NCI-H2171 (cell line): ENCODE data around the gene AMMECR1.

ENCODE experiments used
- DNase-seq: peaks from one replicate; lab custom pipeline; 2025; lab: John Stamatoyannopoulos, UW

AMMECR1 gene

DNA sequence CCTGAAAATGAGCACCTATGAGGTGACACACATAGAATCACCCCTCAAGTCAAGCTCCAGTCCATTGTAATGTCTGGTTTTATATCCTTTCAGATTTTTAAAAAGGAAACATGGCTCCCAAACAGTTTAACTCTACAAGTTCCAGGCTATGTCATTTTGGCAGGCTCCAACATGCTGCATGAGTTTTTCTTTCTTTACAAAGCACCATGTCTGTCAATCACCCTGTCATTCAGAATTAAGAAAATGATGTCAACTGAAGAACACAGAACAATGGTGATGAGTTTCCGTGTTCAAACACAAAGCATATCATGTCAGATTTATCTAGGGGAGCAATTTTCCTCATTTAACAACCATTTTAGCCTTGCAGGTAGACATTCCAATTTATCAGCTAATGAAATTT is 106.5 kb downstream of the AMMECR1 start:
- no peak for DNase-seq

DNA sequence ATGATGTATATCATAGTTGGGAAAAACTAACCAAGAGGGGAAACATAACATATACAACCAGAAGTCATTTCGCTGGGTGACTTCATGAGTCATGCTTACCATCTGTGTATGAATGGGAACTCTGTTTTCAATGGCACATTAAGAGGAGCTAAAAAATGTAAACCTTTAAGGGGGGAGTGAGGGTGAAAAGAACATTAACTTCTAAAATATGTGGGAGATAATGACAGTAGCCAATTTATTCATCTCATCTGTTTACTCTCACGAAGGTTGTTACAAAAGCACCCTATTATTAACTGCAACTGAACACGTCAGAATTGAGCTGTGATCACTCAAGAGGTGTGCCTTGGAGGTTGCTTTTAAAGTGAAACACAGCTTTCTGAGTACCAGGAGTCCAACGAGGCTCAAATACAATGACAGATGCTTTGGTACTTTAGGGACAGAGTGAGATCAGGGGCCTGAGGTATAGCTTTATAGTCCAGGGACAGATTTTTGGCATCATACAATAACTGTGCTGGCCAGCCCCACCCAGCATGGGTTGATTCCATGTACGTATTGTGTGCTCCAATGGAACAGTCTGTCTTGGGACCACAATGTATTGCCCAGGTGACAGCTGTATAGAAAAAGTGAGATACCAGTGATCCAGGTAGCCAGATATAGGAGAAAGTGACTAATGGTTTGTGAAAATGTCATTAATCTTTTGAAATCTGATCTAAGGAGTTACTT is 107.3 kb downstream of the AMMECR1 start:
- no peak for DNase-seq

DNA sequence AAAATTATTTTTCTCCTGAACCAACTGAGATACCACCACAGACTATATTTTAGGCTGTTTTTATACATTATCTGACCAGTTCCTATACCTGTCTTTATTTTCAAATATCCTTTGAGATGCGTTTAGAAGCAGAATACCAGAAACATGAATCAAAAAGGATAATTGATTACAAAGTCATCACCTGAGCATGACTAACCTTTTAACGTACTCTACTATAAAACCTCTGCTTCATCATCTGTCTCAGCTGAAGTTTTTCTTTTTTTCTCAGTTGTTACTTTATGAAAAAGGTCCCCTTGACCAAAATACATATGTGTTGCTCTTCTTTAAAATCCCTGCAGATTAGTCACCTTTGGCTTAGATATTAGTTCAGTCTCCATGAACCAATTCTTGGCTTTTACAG is 109.8 kb downstream of the AMMECR1 start:
- DNase-seq, result no peak

DNA sequence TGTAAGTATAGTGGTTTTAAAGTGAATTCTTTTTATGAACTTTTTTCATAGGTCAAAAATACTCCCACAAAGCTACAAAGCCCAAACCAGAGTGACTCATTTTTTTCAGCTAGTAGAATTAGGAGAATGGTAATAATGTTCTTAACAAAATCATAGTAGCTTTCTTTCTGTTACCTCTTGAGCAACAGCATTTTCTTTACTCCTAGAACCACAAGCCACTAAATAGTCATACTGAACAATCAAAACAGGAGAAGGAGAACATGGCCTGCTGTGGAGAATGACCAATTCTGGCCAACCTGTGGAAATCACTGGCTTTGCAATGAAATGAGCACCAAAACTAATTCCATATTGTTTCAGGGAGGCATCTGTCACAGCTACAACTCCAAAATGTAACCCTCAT is 112.9 kb downstream of the AMMECR1 start:
- DNase-seq, result no peak

DNA sequence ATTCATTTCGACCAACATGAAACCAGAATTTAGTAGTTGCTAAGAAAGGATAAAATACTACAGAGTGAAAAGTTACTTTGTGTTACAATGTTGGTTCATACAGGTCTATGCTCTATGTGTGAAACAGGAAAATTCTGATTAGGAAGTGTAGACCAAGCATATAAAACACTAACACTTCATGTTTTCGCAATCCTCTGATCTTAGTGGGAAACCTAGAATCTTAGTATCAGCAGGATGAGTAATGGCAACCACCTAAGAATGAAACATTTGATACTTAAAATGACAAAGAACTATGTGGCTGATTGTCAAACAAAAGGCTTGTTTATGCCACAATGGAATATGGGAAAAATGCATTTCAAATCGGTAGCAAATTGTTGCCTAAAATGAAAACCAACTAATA is 116.1 kb downstream of the AMMECR1 start:
- DNase-seq, result no peak

DNA sequence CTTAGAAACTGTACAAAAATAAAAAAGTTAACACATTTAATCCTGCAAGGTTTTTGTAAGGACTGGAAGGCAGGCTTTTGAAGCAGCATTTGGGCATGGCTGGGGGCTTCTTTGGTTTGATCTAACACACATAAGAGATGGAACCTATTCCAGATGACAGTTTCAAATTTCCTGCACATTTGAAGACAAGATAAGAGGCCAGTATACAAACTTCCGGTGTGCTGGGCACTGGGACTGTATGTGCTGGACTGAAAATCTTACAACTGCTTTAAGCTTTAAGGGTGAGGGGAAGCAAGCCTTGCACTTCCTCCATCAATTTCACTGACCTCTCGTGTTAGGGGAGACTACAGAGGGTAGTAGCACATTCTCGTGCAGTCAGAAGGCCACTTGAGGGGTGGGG is 122.9 kb downstream of the AMMECR1 start:
- DNase-seq, result no peak

DNA sequence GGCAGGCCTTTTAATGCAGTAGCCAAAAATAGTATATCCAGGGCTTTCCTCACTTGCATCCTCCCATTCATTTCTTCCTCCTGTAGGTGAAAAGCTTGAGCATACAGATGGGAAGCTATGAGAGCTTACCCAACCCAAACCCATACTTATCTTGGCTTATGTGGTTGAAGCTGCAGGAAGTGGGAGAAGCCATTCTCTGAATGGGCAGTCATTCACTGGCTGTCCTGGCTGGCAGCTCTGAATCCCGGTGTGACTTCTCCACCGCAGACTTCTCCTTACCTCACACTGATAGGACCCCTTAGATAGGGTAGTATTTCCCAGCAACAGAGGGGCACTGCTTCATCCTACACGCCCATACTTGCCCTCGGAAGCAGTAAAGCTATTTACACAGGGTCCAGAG is 125.4 kb downstream of the AMMECR1 start:
- DNase-seq, result no peak

DNA sequence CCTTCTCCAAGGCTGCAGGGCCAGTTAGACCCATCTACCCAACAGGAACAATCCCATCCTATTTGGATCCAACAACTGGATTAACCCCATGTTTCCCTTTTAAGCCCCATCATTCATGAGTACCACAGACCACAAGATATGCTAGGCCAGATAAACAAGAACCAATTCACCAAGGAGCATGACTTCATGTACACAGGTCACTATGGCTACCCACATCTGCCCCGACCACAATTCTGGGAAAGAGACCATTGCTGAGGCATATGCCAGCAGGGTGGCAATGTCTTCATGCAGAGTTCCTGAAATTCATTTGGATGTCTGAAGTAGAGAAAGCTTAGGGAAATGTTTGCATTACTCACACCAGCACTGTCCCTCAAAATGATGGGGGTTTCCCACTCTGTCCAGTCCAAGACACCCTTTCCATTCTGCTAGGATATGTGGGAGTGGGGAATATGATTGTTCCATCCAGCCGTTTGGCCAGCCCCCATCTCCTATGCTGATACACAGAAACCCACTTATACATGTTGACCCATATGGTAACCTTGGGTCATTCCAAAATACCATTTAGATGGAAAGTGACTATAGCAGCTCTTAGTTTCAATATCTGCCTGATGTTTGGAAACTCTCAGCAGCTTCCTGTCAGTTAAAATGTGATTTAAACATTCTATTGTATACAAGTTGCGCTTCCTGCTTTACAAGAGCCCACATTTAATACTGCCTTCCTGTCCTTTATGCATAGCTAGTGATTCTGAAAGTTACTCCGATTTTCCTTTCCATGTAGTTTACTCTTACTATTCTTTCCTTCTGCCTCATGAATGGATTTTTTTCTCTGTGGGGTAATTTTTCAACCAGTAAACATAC is 129.0 kb downstream of the AMMECR1 start:
- no peak for DNase-seq

DNA sequence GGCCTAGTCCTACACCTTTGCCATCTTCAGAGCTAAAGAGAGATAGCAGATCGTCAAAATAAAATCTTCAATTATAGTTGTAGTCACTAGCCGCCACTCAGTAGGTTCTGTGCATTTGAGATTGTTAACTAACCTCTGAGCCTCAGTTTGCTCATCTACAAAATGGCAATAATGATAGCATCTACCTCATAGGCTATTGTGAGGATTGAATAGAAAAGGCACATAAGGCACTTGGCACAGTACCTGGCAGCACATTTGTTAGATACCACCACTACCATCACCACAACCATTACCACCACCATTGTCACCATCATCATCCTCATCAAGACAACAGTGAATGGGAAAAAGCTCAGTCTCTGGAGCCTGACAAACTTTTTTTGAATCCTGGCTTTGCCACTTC is 134.6 kb downstream of the AMMECR1 start:
- no peak for DNase-seq

DNA sequence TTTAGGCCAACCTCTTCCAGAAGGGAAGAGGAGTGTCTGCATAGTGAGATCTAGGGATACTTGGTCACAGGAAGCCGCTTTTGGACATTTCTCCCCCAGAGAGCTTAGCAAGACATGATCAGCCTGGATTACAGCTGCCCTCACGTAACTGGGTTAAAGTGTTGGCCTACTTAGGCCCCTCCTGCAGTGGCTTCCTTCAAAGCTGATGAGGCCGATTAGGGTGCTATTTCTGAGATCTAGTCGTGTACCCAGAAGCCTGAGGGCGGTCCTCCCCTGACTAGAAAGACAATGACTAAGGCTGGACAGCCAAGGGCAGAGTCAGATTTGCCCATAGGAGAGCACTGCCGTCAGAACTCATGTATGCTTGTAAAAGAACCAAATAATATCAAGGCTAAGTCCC is 135.0 kb downstream of the AMMECR1 start:
- DNase-seq, result no peak

DNA sequence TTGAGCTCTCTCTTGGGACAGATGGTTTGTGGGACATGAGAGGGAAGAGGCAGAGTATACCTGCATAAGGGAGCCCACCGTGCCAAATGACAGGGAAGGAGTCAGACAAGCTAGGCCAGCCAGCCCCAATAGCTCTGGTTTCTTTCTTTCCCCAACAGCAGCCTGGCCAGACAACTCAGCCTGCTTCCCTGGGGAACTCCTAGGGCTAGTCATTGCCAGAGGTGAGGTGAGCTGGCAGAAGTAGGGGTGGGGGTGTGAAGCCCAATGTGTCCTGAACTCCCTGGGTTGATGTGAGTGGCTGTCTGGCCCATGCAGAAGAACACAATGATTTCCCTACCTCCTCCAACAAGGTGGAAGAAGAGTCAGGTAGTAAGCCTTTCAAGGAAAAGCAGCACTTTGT is 135.5 kb downstream of the AMMECR1 start:
- DNase-seq, result no peak

DNA sequence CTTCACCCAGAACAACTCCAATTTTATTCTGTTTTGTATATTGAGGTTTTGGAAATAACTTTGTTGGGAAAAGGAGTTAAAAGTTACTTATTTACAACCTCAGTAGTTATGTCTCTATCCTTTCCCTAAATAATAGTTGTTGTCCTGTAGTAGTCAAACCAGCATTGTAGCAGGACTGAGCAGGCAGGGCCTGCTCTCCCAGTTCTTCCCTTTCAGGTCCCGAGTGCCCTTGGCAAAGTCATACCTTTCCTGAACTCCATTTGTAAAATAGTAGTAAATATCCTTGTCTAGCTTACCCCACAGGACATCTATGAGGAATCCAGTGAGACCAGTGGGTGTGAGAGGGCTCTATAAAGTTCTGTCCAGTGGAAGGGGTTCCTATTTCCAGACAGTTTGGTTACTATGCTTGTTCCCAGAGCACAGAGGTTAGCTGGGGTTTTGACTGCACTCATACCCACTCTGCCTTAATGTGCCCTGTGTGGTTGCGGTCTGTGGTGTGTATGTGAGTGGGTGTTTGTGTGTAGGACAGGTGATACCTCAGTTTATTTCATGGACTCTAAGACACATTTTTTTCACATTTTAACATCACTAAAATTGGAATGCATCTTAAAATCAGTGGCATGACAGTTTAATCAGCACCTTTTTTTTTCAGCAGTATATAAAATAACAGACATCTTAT is 136.3 kb downstream of the AMMECR1 start:
- no peak for DNase-seq

DNA sequence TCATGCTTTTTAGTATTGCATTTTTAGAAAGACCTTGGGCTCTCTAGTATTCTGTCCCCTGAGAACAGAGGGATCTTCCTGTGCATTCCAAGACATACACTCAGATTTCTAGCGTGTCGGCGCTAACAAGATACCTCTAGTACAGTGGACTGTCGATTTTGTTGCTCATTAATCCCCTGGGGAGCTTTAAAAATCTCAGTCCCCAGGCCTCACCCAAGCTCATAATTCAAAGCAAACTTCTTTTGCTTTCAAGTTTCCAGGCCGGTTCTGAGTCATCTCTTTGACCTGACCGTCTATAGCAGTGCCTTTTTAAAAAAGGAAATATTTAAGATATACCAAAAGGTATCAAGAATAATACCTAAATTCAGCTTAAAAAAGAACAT is 137.0 kb downstream of the AMMECR1 start:
- DNase-seq, result no peak

DNA sequence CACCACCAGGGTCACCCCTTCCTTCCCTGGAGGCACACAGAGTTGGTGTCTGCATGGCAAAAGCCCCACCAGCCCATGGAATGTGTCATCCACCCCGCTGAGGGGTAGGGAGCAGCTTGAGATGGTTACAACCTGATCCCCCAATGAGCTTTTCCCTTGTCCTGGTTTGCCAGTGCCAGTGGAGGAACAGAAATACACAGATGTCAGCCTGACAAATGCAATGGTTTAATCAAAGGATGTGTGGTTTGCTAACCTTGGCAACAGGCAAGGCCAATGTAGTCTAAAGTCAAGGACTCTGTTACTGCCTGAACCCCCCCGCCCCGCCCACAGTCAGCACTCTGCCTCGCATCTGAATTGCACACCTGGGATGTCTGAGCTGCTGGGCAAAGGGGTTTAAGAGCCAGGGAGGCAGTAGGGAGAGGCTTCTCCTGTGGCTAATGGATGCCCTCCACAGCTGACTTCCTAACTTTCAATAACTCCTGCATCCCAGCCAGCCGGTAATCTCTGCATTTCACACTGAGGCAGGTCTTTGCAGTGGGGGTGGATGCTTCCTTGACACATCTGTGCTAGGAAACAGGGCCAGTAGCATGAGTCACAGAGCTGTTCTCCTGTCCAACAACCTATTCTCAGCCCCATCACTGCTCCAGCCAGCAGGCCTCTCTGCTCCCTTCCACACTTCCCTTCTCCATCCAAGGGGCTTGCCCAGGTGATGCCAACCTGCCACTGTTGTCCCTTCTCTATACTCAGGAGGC is 137.5 kb downstream of the AMMECR1 start:
- DNase-seq, result no peak

DNA sequence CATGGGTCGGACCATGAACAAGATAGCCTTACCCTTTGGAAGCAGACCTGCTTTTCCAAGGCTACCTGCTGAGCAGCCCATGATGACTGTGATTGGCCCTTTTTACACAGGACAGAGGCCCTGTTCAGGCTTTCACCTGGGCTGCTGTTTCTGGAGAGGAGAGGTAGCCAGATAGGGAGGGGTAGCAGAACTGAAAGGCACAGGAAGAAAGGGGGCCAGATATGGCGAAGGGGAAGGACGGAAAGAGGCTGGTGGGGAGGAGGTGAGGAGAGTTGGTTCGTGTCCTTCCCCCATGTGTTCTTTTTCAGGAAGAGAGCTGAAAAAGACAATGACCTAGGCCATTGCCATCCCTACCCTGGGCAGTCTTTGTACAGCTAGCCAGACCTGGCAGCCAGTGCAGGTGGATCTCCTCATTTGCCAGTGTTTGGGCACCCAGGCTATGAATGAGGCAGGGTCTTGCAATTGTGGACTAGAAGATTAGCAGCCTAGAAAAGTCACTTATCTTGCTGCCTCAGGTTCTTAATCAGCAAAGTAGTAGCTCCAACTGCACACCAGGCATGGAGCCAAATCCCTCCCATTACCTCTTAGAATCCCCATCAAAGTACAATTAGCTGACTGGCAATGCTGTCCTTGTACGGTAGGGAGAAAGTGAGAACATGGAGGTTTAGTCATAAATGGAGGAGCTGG is 139.6 kb downstream of the AMMECR1 start:
- no peak for DNase-seq

DNA sequence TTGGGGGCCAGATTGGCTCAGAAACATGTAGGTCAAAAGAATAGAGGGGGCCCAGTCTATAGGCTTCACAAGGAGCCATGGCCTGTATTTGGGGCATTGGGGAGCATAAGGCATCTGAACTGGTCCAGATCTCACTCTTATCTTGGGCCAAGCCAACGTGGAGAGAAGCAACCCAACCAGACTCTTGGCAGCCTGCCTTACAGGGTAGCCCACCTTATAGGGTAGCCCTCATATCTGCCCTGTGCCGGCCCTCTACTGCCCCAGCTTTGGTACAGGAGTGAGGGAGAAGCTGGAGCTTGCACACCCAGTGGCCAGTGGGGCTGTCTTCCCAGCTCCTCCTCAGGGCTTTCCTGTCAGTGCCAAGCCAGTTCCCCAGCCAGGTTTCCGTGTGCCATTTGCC is 142.2 kb downstream of the AMMECR1 start:
- no peak for DNase-seq

DNA sequence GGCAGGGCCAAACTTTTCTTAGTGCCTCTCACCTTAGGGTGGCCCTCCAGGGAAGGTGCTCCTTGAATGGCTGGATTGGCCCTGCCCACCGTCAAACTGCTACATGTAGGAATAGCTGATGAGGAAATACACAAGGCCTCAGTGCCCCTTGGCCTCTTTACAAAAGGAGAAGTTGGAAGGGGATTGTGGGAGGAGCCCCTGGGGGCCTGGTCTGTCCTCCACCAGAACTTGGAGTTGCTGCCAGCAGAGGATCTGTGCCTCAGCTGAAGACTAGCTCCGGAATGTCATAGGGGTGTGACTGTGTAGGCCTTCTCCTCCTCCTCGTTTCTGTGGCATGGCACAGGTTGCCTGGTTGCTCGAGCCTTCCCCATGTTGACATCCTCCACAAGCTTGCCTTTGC is 142.7 kb downstream of the AMMECR1 start:
- no peak for DNase-seq

DNA sequence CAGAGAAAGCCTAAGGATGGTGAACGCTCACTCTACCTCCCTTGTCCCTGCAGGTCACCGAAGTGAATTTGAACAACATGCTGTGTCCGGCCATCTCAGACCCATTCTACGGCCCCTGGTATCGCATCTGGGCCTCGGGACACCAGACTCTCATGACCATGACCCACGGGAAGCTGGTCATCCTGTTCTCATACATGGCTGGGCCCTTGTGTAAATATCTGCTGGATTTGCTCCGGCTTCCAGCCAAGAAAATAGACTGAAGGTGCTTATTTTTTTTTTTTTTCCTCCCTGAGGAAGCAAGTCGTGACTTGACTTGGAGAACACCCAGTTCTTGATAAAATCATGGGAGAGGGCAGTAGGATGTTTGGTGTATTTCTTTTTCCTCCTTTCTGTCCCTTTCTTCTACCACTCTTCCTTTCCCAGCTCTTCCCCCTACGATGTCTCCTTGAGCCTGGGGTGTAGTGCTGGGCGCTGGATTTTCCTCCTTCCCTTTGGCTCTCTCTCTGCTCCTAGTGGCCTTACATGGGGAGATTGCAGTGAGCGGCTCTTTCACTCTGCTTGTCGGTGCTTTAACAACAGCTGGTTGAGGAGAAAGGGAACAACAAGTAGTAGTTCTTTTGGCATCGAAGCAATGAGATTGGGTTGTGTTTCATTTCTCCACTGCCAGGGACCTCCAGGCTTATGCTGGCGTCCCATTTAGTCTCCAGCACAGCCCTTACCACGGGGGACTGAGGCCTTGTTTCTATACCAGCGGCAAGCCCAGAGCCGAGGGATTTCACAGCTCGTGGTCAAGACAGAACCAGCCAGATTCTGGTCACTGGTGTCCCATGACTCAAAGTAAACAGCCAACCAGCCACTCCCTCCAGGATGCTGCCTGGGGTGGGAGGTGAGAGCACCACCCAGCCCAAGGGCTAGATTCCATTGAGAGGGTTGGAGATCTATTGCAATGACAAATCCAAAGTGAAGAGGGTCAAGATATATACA is 144.4 kb downstream of the AMMECR1 start:
- DNase-seq, result no peak

DNA sequence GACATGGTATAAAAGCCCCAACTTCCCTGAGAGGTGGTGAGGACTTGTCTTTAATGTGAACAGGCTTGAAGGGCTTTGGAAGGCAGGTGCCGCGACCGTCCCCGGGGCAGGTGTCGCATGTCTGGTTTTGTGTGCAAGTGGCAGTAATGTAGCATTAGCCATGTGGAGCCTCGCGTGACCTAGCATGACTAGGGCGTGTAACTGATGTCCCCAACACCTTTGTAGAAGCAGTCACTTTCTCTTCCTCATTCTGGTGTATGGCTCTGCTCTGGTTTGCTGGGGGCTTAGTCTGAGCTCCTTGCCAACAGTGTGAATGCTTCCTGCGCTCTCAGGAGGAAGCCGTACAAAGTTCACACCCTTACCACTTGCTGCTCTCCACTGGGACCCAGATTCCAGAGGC is 145.7 kb downstream of the AMMECR1 start:
- no peak for DNase-seq

DNA sequence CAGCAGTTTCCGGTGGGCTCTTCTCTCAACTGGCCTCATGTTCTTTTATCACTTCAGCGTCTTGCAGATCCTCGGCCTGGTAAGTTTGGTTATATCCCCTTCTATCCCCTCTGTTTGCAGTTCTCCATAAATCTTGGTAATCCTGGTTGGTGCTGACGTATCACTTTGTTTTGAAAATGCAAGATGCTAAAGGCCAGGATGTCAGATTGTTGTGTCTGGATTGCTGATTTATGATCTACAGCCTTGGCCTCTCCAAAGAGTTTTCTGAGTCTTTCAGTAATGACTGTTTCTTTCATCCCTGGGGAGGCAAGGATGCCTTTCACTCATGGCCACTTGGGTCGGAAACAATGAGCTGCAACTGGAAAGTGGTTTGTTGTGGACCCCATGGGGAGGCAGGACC is 146.4 kb downstream of the AMMECR1 start:
- DNase-seq, result no peak

DNA sequence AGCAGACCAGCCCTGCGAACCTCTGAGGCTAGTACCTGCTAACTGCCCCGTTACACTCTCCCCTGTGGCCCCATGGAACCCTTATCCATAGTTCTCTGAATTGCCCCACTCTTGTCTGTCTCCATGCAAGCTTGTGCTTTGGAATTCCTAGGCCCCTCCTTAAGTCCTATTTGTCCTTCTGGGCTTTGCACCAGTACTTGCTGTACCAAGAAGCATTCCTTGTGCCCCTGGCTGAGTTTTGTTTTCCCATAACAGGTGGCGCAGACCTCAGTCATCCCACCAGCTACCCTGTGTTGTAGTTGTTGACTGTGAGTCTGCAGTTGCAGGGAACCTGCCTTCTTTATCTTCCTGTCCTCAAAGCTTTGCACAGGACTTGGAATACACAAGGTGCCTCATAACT is 147.9 kb downstream of the AMMECR1 start:
- no peak for DNase-seq
